Thyroid gland (tissue), 4 donors: ENCODE results near the gene AQP5.

Experiments used
- CTCF ChIP-seq, 6 experiments: fragments of 200-600 bp in 3 of 6; fragments of 450-650 bp in 3 of 6; sonication (generic) in 3 of 6; IDR thresholded peaks; one replicate each; pipeline ENCODE4 v1.5.1; 2016 to 2019; ENCODE audit warnings: antibody characterized with exemption in 6 of 6, mild to moderate bottlenecking in 2 of 6, inconsistent platforms in 1 of 6, moderate library complexity in 1 of 6
- POLR2A ChIP-seq, 2 donors: fragments of 450-650 bp; IDR thresholded peaks; one replicate each; pipeline ENCODE4 v1.6.1; 2017; ENCODE audit warnings: antibody characterized with exemption in 2 of 2, mild to moderate bottlenecking in 2 of 2, moderate library complexity in 1 of 2

- no peak for TF ChIP-seq CTCF (IDR thresholded peaks at IDR 0.05)
- TF ChIP-seq POLR2A (IDR thresholded peaks at IDR 0.05), result no peak
These were observed 49.1 kb upstream of the AQP5 start for GRCh38 chr12:49912345-49913255.
